HG03460 (cell line): ENCODE data around the gene PLEKHS1.
"Not testable (repeated sequence)": the region's sequence is repeated elsewhere in the genome, so short reads cannot be mapped to it uniquely, and the experiment has no call there.

ENCODE experiments used
- ATAC-seq: cut with Tn5 transposase; IDR thresholded peaks from one replicate; pipeline ENCODE4 v1.9.1; 2021; ENCODE audit not compliant: unreplicated experiment

Gene PLEKHS1

DNA sequence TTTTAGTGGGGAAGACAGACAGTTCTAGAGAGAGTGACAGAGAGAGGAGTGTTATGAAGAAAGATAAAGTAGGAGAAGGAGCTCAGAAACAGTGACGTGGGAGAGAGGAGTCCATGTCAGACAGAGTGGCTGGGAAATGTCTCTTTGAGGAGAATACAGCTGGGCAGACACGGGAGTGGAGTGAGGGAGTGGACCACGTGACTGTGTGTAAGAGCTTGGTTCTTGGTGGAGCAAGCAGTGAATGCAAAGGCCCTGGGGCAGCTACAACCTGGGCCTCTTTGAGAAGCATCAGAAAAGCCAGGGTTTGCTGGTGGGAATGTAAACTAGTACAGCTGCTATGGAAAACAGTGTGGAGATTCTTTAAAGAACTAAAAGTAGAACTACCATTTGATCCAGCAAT is 11.9 kb upstream of the PLEKHS1 start:
- ATAC-seq: no peak

DNA sequence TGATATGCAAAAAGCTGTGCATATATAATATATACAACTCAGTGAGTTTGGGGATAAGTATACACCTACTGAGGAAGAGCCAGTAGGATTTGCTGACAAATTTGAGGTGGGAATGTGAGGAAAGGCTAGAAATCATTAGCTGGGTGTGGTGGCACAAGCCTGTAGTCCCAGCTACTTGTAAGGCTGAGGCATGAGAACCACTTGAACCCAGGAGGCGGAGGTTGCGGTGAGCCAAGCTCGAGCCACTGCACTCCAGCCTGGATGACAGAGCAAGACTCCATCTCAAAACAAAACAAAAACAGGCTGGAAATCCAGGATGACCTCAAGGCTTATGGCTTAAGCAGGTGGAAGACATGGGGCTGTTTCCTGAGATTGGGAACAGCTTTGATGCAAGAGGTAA is 10.6 kb upstream of the PLEKHS1 start:
- ATAC-seq: no peak

DNA sequence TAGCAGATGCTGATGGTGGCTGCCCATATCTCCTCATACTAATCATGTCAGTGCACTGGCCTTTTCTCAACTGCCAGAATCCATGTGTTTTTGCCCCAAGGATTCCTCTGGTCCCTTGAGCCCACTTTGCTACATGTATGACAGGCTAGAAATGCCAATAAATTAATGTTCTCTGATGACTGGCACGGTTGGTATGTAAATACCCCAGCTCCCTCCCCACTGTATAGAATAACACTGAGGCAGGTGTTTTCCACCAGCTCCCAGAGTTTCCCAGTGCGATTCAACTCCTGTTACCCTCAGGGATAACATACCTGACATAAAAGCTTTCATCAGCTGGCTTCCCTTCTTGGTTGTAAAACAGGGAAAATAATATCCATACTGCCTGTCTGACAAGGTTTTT is 9.0 kb upstream of the PLEKHS1 start:
- ATAC-seq: no peak

DNA sequence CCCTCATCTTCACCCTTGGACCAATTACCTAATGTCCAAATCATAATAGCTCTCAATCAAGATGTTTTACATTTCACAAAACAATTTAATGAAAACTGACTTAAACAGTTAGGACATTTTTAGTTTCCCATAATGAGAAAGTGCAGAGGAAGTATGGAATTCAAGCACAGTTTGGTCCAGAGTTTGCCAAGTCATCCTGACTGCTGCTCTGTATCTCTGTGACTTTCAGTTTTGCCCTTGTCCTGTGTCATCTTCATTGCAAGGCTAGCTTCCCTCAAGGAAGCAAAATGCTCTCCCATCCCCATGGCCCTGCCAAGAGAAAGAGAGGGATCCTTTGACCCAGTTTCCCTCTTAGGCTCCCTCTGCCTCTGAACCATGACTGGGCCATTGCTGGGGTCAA is 7.9 kb upstream of the PLEKHS1 start:
- ATAC-seq: no peak

DNA sequence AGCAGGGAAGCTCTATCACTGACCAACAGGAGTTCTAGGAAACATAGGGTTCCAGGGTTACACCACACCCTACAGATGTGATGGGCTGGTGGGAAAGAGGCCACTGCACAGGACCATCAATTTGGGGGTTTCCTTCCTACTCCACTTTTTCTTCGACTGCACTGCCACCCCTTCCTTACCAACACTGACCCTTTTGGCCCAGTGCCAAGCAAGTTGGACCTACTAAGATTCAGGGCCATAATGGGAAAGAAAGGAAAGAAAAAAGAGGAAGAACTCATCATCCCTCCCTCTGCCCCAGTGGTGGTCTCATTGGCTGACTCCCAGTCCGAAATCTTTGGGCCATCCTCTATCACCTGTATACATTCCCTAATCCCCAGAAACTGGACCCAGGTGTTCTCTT is 6.1 kb upstream of the PLEKHS1 start:
- no peak for ATAC-seq

DNA sequence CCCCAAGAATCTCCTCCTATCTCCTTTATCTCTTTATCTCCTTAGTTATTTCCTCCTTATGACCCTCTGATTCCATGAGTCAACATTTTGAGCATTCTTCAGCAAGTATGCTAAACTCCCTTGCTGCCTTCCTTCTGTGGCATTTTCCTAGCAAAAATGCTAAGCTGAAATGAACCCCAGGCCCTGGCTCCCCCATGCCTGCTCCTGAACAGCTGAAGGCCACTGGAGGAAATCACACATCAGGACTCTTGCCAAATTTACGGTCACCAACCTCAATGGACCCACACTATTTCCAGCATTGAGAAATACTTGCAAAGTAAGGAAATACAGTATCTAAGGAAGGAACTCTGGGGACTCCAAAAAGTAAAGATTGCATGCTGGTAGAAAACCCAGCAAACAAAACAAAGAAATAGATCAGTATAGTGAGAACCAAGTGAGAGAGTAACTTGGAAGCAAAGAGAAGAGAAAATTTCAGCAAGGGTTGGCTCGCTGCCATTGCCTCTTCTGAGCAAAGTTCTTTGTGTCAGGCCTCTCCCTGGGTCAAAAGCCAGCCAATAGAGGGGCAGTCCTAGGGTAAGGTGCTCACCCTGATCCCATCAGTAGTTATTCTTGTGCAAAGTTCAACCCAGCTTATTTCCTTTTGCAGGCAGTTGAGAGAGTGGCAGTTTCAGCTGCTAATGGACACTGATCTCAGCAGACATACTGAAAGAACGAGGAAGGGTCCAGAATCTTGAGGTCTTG is 5.1 kb upstream of the PLEKHS1 start:
- ATAC-seq: no peak

DNA sequence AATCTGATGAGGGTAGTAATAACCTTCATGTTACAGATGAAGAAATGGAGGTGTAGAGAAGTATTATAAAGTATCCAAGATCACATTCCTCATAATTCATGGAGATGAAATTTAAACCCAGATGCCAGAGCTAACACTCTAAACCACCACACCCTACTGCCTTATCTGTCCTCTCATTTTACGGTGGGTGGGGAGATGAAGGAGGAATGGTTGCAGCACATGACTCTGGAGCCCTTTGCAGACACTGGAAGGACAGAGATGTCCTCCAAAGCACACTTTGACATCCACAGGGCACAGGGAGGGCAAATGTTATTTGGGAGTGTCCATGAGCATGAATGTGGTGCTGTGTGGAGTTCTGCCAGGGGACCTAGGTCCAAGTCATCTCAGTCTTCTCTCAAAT is 1.1 kb downstream of the PLEKHS1 start:
- ATAC-seq: no peak

DNA sequence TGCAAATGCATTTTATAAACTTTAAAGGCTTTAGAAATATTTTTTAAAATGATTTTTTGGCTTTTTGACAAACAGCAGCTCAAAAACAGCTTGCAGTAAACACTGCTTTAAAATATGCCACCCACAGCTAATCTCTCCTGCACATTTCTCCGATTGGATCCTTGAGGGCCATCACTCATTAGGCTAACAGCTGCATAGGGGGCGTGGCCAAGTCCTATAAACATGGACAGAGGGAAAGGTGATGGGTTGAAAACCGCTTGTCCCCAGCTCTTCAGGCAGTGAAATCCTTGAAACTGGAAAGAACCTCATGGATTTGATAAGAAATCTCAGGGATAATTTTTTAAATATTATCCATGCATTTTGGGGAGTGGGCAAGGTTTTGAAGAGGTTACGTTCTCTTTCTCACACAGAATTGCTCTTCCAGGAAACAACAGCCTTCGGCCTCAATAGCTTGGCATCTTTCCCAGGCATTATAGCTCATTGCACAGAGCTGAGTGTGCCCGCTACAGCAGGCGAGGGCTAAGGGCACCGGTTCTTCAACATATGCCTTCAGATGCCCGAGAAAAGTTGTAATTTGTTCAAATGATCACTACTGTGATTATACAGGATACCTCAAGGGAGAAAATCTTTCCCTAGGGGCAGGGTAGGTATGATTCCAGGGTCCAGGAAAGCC is 1.7 kb downstream of the PLEKHS1 start:
- ATAC-seq: no peak

DNA sequence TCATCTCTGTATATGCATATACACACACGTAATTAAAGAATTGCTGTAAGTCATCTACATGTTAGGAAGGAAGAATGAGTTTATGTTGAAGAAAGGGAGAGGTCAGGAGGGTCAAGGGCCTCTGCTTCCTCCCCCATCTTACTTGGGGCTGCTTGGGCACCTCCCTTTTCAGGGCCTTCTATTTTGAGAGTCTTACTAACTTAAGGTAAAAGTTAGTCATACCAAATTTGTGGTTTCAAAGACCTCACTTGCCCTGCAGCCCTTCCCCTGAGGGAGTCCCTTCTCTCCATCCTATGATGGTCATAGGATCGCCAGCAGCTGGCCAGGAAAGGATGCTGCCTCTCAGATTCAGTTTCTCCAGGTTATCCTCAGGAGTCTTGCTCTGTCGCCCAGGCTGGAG is 2.6 kb downstream of the PLEKHS1 start:
- ATAC-seq: no peak

DNA sequence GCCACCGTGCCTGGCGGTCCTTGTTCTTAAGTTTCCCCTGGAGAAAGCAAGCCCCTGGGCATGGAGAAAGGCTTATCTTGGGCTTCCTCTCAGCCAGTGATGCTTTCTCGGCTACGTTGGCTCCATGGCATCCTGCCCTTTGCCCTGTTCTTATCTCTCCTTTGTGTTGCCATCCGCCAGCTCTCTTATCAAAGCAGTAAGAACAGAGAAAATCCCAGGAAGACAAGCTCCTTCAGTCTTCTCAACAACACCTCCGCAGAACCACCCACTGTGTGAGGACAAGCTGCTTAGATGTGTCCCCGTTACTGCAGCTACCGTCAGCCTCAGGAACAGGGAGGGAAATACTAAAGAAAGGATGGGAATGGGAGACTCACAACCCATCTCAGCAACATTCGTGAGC is 3.3 kb downstream of the PLEKHS1 start:
- ATAC-seq: no peak

DNA sequence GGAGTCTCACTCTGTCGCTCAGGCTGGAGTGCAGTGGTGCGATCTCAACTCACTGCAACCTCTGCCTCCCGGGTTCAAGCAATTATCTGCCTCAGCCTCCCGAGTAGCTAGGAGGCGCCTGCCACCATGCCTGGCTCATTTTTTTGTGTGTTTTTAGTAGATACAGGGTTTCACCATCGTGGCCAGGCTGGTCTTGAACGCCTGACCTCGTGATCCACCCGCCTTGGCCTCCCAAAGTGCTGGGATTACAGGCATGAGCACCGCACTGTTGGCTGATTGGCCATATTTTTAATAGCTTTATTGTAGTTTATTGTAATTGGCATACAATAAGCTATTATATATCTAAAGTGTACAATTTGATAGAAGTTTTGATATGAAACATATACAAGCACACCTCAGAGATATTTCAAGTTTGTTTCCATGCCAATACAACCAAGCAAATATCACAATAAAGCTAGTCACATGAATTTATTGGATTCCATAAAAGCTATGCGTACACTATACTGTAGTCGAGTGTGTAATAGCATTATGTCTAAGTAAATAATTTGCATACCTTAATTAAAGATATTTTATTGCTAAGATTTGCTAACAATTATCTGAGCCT is 5.6 kb downstream of the PLEKHS1 start:
- ATAC-seq: no peak

DNA sequence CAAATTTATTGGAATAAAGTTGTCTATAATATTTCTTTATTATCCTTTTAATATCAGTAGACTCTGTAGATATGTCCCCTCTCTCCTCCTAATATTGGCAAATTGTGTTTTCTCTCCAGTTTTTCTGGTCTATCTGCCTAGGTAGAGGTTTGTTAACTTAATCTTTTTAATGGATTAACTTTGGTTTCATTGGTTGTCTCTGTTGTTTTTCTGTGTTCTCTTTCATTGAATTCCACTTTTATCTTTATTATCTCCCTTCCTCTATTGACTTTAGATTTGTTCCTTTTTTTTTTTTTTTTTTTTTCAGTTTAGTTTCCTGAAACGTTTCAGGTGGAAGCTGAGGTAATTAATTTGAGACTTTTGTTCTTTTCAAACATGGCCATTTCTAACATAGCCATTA is 10.6 kb downstream of the PLEKHS1 start:
- no peak for ATAC-seq

DNA sequence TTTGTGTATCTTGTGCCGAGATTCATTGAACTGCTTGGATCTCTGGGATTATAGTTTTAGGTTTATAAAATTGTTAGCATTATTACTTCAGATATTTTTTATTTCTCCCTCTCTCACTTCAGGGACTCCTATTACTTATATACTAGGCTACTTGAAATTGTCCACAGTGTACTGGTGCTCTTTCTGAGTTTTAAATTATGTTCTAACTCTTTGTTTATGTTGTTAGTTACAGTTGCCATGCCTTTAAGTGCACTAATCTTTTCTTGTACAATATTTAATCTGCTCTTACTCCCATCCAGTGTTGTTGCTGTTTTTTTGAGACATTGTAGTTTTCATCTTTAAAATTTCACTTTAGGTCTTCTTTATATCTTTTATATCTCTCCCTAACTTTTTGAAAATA is 13.1 kb downstream of the PLEKHS1 start:
- no peak for ATAC-seq

DNA sequence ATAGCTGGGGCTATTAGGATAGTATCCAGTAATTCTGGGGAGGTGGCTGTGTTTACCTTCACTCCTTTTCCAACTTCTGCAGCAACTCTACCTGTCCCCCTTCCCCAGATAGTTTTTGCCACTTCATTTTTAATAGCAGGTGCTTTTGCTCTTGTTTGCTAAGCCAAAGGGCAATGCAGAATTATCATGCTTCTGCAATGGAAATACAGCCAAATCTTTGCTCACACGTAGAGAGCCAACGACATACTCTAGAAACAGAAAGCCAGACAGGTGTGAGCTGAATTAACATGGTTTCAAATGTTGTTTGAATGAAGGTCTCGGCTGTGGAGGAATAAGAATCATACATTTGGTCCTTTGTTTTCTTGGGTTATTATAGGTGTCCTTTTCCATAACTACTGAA is 14.4 kb downstream of the PLEKHS1 start:
- no peak for ATAC-seq

DNA sequence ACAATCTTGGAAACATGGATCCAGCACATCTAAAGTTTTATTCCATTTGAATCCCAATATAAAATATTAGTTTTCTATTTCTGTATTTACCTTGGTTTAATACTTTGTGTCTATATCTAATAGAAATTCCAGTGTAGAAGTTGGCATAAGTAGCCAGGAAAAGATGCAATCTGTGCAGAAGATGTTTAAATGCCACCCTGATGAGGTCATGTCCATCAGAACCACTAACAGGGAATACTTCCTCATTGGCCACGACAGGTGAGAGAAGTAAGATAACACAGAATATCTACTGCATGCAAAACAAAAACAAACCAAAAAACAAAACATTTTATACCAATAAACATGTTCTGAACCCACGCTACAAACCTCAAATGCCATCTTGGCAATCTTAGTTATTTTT is 15.7 kb downstream of the PLEKHS1 start:
- ATAC-seq: no peak

DNA sequence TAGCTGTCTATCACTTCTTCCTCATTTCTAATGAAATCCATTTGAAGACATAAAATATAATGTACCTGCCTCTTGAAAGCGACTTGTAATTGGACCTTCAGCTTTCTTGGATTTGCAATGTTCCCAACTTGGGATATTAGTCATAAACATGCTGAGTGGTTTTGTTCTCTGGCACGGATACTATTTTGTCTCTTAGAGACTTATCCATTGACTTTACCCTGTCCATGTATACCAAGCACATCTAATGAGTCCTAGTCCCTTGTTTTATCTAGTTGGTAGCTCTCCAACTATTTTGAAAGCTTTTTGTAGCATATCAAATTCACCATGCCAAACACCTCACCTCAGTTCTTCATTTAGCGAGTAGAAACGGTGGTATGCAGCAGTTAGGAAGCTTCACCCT is 18.9 kb downstream of the PLEKHS1 start:
- ATAC-seq: no peak

DNA sequence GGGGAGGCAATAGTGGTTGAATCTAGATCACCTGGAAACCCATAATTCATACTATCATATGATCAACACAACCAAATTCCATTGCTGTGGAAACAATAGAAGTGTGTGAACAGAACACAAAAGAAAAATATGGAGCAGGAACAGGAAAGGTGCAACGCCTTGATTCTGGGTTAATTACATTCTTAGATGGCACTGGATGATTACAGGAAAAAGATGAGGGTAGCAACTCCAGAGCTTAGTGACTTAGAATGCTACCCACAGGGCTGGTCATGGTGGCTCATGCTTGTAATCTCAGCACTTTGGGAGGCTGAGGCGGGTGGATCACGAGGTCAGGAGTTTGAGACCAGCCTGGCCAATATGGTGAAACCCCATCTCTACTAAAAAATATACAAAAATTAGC is 19.6 kb downstream of the PLEKHS1 start:
- ATAC-seq: not testable (repeated sequence)

DNA sequence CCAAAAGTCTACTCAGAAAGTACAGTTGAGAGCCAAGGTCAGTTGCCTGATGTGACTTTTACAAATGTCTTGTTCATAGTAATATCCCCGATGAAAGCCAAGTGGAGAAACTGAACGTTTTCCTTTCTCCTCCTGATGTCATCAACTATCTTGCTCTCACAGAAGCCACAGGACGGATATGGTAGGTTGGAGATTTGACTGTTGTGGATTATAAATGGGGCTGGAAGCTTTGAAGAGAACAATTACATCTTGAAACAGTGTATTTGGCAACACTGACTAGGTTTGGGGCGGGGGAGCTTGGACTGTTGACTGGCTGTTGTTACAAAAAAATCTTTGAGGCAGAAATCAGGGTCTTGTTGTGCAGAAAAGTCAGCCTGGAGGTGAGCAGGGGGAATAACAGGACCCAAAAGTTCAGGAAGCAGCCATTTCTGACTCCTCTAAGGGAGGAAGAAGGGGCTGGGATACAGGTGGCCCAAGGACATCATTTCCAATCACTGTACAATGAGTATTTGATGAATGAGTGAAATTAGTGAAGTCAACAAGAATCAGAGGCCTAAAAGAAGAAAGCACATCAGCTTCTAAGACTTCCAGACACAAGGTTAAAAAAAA is 24.3 kb downstream of the PLEKHS1 start:
- ATAC-seq: no peak

DNA sequence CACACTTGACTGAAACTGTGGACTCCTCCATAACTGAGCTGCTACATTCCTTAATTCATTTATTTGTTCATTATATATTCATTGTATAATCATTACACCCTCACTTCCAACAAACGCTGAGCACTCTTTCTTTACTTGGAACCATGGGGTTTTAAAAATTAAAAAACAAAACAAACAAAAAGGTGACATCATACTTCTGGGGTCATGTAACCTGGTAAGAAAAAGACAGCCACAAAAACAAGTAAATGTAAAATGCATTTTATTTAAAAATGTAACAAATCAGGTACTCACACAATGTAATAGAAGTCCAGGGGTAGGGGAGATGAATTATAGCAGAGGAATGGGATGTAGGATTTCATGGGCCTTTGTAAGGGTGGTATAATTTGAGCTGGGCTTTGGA is 25.1 kb downstream of the PLEKHS1 start:
- no peak for ATAC-seq

DNA sequence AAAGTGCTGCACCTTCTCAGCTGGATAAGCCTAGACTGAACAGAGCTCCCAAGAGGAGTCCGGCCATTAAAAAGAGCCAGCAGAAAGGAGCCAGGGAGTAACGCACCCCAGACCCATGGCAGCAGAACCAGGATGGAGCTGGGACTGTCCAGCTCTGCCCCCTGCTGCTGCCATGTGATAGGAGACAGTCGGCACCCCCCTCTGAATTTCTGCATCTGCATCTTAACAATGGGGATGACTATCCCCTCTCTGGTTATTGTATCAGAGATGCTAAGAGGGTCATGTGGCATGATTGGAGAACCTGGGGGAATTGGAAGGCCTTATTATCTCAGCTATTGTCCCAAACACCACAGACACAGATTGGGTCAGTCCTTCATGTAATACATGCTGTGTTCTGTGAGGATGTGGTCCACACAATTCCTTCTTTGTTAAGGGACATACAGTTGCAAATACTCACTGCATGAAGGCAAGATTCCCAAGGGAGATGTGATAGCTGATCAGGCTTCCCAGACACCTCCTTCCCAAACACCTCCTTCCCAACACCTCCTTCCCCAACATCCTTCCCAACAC is 29.3 kb downstream of the PLEKHS1 start:
- ATAC-seq: no peak

DNA sequence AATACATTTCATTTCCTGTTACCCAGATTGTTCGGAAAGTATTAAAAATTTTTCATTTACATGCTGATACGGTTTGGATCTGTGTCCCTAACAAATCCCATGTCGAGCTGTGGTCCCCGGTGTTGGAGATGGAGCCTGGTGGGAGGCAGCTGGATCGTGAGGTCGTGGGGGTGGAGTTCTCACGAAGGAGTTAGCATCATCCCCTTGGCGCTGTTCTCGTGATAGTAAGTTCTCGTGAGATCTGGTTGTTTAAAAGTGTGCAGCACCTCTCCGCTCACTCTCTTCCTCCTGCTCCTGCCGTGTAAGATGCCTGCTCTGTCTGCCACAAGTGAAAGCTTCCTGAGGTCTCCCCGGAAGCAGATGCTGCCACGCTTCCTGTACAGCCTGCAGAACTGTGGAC is 30.9 kb downstream of the PLEKHS1 start:
- no peak for ATAC-seq
